ENCODE measurements around the gene SAMD9L.

GRCh38 chr7:93160410-93160809 lies 12.2 kb upstream of the SAMD9L start:
- TF ChIP-seq ZBTB33 (IDR thresholded peaks at IDR 0.05; ENCODE audit: borderline replicate concordance, low read depth) (no peak), RAD21 (IDR thresholded peaks at IDR 0.05; ENCODE audit: low read length) (no peak), POLR2AphosphoS5 (IDR thresholded peaks at IDR 0.05; ENCODE audit: low read depth, low read length) (no peak), JUND (IDR thresholded peaks at IDR 0.05) (peak; percentile 13; the same call in 1 of the 2 replicates), RXRA (IDR thresholded peaks at IDR 0.05; ENCODE audit: borderline replicate concordance, low read depth) (peak; percentile 48), CTCF (IDR thresholded peaks at IDR 0.05) (no peak), FOXJ3 (CRISPR knock-in tag; IDR thresholded peaks at IDR 0.05) (no peak), MAX (IDR thresholded peaks at IDR 0.05; ENCODE audit: low read depth) (no peak), YY1 (IDR thresholded peaks at IDR 0.05; ENCODE audit: low read depth) (no peak), REST (IDR thresholded peaks at IDR 0.05; ENCODE audit: low read depth, low read length) (no peak), GABPA (IDR thresholded peaks at IDR 0.05; ENCODE audit: low read depth) (no peak), GATA2 (CRISPR knock-in tag; IDR thresholded peaks at IDR 0.05) (no peak), EP300 (IDR thresholded peaks at IDR 0.05; ENCODE audit: borderline replicate concordance in 1 of 2, low read depth in 1 of 2, low read length in 1 of 2) (no peak)

Data from SK-N-SH (cell line).